ENCODE results near the gene TEX51.

DNA sequence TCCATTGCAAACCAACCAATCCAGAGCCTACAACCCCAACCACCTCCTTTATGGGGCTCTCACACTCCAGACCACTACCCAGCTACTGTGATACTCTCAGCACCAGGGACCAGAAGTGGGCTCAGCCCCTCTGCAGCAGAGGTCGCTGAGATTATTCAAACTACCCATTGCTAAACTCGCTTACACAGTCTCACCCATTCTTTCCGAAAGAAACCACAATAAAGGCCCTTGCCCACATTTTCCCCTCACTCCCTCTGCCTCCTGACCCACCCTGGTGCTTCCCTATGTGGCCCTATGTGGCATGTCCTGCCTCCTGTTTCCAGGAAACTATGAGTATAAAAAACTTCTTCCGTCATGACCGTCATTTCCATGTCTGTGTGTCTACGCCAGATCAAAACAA is 10.7 kb downstream of the TEX51 start:
- TF ChIP-seq, protein P1, sequence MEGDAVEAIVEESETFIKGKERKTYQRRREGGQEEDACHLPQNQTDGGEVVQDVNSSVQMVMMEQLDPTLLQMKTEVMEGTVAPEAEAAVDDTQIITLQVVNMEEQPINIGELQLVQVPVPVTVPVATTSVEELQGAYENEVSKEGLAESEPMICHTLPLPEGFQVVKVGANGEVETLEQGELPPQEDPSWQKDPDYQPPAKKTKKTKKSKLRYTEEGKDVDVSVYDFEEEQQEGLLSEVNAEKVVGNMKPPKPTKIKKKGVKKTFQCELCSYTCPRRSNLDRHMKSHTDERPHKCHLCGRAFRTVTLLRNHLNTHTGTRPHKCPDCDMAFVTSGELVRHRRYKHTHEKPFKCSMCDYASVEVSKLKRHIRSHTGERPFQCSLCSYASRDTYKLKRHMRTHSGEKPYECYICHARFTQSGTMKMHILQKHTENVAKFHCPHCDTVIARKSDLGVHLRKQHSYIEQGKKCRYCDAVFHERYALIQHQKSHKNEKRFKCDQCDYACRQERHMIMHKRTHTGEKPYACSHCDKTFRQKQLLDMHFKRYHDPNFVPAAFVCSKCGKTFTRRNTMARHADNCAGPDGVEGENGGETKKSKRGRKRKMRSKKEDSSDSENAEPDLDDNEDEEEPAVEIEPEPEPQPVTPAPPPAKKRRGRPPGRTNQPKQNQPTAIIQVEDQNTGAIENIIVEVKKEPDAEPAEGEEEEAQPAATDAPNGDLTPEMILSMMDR (conservative IDR thresholded peaks at IDR 0.05), result no peak
- no peak for TF ChIP-seq ZFX (IDR thresholded peaks at IDR 0.05)

Measured in C4-2B (cell line).